Lower leg skin (tissue), 4 donors: ENCODE measurements around the gene ISX. TPM values are rescaled to one million over a fixed set of nuclear protein-coding genes. Genes with fewer than 3 reads are reported as not detected.

ENCODE experiments used
- DNase-seq, 2 donors: peaks; one replicate each; pipeline ENCODE4 v3.0.0-alpha.2; 2019; ENCODE audit warnings: low spot score in 2 of 2
- H3K4me3 ChIP-seq: fragments of 200-600 bp; sonication (generic); 2 replicates; pipeline ENCODE4 v1.5.1; 2017; ENCODE audit warnings: mild to moderate bottlenecking, low read depth; ENCODE audit not compliant: poor library complexity, severe bottlenecking
- POLR2A ChIP-seq, 2 donors: fragments of 450-650 bp; IDR thresholded peaks; one replicate each; pipeline ENCODE4 v1.6.1; 2016 to 2017; ENCODE audit warnings: antibody characterized with exemption in 2 of 2, mild to moderate bottlenecking in 1 of 2, moderate library complexity in 1 of 2
- WGBS, 2 donors: methylation state at CpG; one replicate each; pipeline ENCODE4 v1.1.5; 2018; 5-methylcytosine and 5-hydroxymethylcytosine counted together
- intact Hi-C: fragments of 100-400 bp; cut with DNase I; formaldehyde crosslinking; loops from one replicate; pipeline ENCODE4 v1.15.0; 2023; ENCODE audit warnings: low total_unique reads
- total RNA-seq, 4 donors: library from RNA; depleted of rRNA; stranded (reverse); fragments of >200 nt; gene quantifications; one replicate each; pipeline ENCODE4 v1.1.0, GENCODE V29; 2016
- TF ChIP-seq, protein P1 (sequence below), 3 donors: fragments of 450-650 bp; IDR thresholded peaks; one replicate each; pipeline ENCODE4 v1.5.1; 2016; ENCODE audit warnings: antibody characterized with exemption in 3 of 3, mild to moderate bottlenecking in 3 of 3, moderate library complexity in 2 of 3

ISX gene
- total RNA-seq, 4 donors from 2014 or later = 0.13 to 0.15 TPM; not detected in 2

GRCh38 chr22:35135165-35135564 is 69.2 kb downstream of the ISX start:
- intact Hi-C loops = no loop called here
- TF ChIP-seq, protein P1, sequence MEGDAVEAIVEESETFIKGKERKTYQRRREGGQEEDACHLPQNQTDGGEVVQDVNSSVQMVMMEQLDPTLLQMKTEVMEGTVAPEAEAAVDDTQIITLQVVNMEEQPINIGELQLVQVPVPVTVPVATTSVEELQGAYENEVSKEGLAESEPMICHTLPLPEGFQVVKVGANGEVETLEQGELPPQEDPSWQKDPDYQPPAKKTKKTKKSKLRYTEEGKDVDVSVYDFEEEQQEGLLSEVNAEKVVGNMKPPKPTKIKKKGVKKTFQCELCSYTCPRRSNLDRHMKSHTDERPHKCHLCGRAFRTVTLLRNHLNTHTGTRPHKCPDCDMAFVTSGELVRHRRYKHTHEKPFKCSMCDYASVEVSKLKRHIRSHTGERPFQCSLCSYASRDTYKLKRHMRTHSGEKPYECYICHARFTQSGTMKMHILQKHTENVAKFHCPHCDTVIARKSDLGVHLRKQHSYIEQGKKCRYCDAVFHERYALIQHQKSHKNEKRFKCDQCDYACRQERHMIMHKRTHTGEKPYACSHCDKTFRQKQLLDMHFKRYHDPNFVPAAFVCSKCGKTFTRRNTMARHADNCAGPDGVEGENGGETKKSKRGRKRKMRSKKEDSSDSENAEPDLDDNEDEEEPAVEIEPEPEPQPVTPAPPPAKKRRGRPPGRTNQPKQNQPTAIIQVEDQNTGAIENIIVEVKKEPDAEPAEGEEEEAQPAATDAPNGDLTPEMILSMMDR (IDR thresholded peaks at IDR 0.05) = no peak
- TF ChIP-seq POLR2A (IDR thresholded peaks at IDR 0.05) = no peak
- DNase-seq = no peak
- 37 to 49% methylated on average over 5 of the region's 5 CpGs for WGBS, 2 donors
- H3K4me3 ChIP-seq = no peak overlapping the region

Other genes starting within 250 kb of the ISX start
- gene HMGXB4, start 191.3 kb downstream of the ISX start, total RNA-seq = 10 to 100 TPM; 15.1 to 28.3 (median 18.6) TPM
- gene TOM1, start 233.7 kb downstream of the ISX start, total RNA-seq = 100 to 1,000 TPM; 127 to 162 (median 143) TPM